Liver (tissue), 9 donors: ENCODE results near the gene GLRX3. TPM values are rescaled to one million over a fixed set of nuclear protein-coding genes. Genes with fewer than 3 reads are reported as not detected.

Experiments used
- DNase-seq: peaks from one replicate; pipeline ENCODE4 v3.0.0-alpha.2; 2017; ENCODE audit warnings: low spot score
- H3K27ac ChIP-seq, 2 donors: one replicate each; pipeline ENCODE4 v1.7.0; 2013; ENCODE audit warnings: inconsistent platforms in 2 of 2, low read length in 2 of 2, control low read depth in 1 of 2, low read depth in 1 of 2, mild to moderate bottlenecking in 1 of 2
- H3K27me3 ChIP-seq, 4 donors: one replicate each; pipeline versions ENCODE4 v1.6.1 to v1.7.0; 2013; ENCODE audit warnings: low read length in 3 of 4, inconsistent platforms in 1 of 4, mild to moderate bottlenecking in 1 of 4, moderate library complexity in 1 of 4; ENCODE audit not compliant: control insufficient read depth in 4 of 4, insufficient read depth in 4 of 4
- H3K36me3 ChIP-seq, 4 donors: one replicate each; pipeline versions ENCODE4 v1.6.1 to v1.7.0; 2013; ENCODE audit warnings: low read length in 3 of 4, mild to moderate bottlenecking in 3 of 4, low read depth in 1 of 4, moderate library complexity in 1 of 4; ENCODE audit not compliant: control insufficient read depth in 4 of 4, insufficient read depth in 3 of 4
- H3K4me1 ChIP-seq, 4 donors: one replicate each; pipeline versions ENCODE4 v1.6.1 to v1.7.0; 2013; ENCODE audit warnings: low read length in 3 of 4, mild to moderate bottlenecking in 3 of 4, moderate library complexity in 1 of 4; ENCODE audit not compliant: control insufficient read depth in 4 of 4, insufficient read depth in 4 of 4
- H3K4me3 ChIP-seq, 3 donors: one replicate each; pipeline versions ENCODE4 v1.6.1 to v1.7.0; 2013; ENCODE audit warnings: low read length in 3 of 3, control low read depth in 1 of 3, low read depth in 1 of 3, mild to moderate bottlenecking in 1 of 3
- H3K9ac ChIP-seq, 2 donors: one replicate each; pipeline ENCODE4 v1.7.0; 2013; ENCODE audit warnings: low read length in 2 of 2, mild to moderate bottlenecking in 2 of 2, moderate library complexity in 2 of 2, control low read depth in 1 of 2, low read depth in 1 of 2
- H3K9me3 ChIP-seq, 4 donors: one replicate each; pipeline versions ENCODE4 v1.6.1 to v1.7.0; 2013; ENCODE audit warnings: low read length in 3 of 4; ENCODE audit not compliant: control insufficient read depth in 4 of 4
- ATF3 ChIP-seq: IDR thresholded peaks from 2 replicates; pipeline ENCODE4 v1.6.1; 2016; ENCODE audit warnings: antibody characterized with exemption
- CTCF ChIP-seq: fragments of 150-350 bp; IDR thresholded peaks from 2 replicates; pipeline ENCODE4 v1.5.1; 2017; ENCODE audit warnings: improper control_type of control experiment, low read depth, low read length; ENCODE audit not compliant: missing input control
- EGR1 ChIP-seq, 2 donors: IDR thresholded peaks; 2 replicates each; pipeline ENCODE4 v1.6.1; 2016 to 2018; ENCODE audit warnings: antibody characterized with exemption in 2 of 2, low read depth in 2 of 2
- FOXA2 ChIP-seq: IDR thresholded peaks from 2 replicates; pipeline ENCODE4 v1.6.1; 2016; ENCODE audit warnings: antibody characterized with exemption
- GABPA ChIP-seq, 2 donors: IDR thresholded peaks in 1 of 2; conservative IDR thresholded peaks in 1 of 2; 2 replicates each; pipeline ENCODE4 v1.6.1; 2016; ENCODE audit warnings: antibody characterized with exemption in 2 of 2, mild to moderate bottlenecking in 1 of 2, moderate library complexity in 1 of 2
- HNF4A ChIP-seq, 2 donors: conservative IDR thresholded peaks; 2 replicates each; pipeline ENCODE4 v1.6.1; 2016; ENCODE audit warnings: antibody characterized with exemption in 2 of 2, mild to moderate bottlenecking in 2 of 2
- HNF4G ChIP-seq: IDR thresholded peaks from 2 replicates; pipeline ENCODE4 v1.6.1; 2016; ENCODE audit warnings: antibody characterized with exemption
- JUND ChIP-seq, 2 donors: IDR thresholded peaks; 2 replicates each; pipeline ENCODE4 v1.6.1; 2016; ENCODE audit warnings: antibody characterized with exemption in 2 of 2
- MAX ChIP-seq: IDR thresholded peaks from 2 replicates; pipeline ENCODE4 v1.6.1; 2016; ENCODE audit warnings: antibody characterized with exemption
- NR2F2 ChIP-seq: IDR thresholded peaks from 2 replicates; pipeline ENCODE4 v1.6.1; 2016; ENCODE audit warnings: antibody characterized with exemption
- RAD21 ChIP-seq, 2 donors: IDR thresholded peaks; 2 replicates each; pipeline ENCODE4 v1.6.1; 2016; ENCODE audit warnings: antibody characterized with exemption in 2 of 2, mild to moderate bottlenecking in 2 of 2
- REST ChIP-seq: IDR thresholded peaks from 2 replicates; pipeline ENCODE4 v1.6.1; 2016; ENCODE audit warnings: antibody characterized with exemption, mild to moderate bottlenecking
- SP1 ChIP-seq: IDR thresholded peaks from 2 replicates; pipeline ENCODE4 v1.6.1; 2018; ENCODE audit warnings: antibody characterized with exemption, mild to moderate bottlenecking
- YY1 ChIP-seq: IDR thresholded peaks from 2 replicates; pipeline ENCODE4 v1.6.1; 2016; ENCODE audit warnings: antibody characterized with exemption, mild to moderate bottlenecking
- ZBTB33 ChIP-seq: IDR thresholded peaks from 2 replicates; pipeline ENCODE4 v1.6.1; 2016; ENCODE audit warnings: antibody characterized with exemption
- WGBS: extraction: QIAGEN DNeasy Blood & Tissue Kit; methylation state at CpG from one replicate; pipeline ENCODE4 v1.1.7; 2013; 5-methylcytosine and 5-hydroxymethylcytosine counted together
- polyA plus RNA-seq, 2 donors: library from polyadenylated mRNA; stranded (reverse) in 1 of 2; unstranded in 1 of 2; fragments of 200-250 nt in 1 of 2; fragments of >200 nt in 1 of 2; fragmentation: Nextera tagmentation in 1 of 2; extraction: Ambion mirVana in 1 of 2; gene quantifications; one replicate each; pipeline versions ENCODE4 v1.2.1 to v1.2.3, GENCODE V29; 2013 to 2015
- total RNA-seq, 2 donors: library from RNA; depleted of rRNA; stranded (reverse); fragments of >200 nt; gene quantifications; one replicate each; pipeline ENCODE4 v1.2.3, GENCODE V29; 2014
- donor health status: healthy.
- donor health status: healthy.
- donor health status: healthy.
- donor health status: healthy.
- donor health status: healthy.

Gene GLRX3
- total and polyA plus RNA-seq, 4 donors: 24.0 to 34.0 (median 28.5) TPM

GRCh38 chr10:130181858-130182257 is 45.7 kb downstream of the GLRX3 start:
- Histone ChIP-seq H3K9me3 (no peaks in the 10 kb centered on the region), H3K27me3 (no peaks in the 10 kb centered on the region), H3K27ac (no peak overlapping the region), H3K4me1 (no peaks in the 10 kb centered on the region), H3K4me3 (no peak overlapping the region), H3K9ac (no peak overlapping the region), H3K36me3 (peaks cover 14 to 42% (median 28%) of the 10 kb centered on the region in 4 donors)
- no peak for DNase-seq
- TF ChIP-seq YY1 (no peak), CTCF (no peak), ATF3 (no peak), NR2F2 (no peak), RAD21 (IDR thresholded peaks at IDR 0.05) (no peak), GABPA (IDR thresholded peaks at IDR 0.05 in 1 of 2, conservative IDR thresholded peaks at IDR 0.05 in 1 of 2) (no peak), HNF4G (no peak), HNF4A (conservative IDR thresholded peaks at IDR 0.05) (no peak)
- WGBS: 90% methylated on average over 5 of the region's 5 CpGs

GRCh38 chr10:130185591-130185990 is 49.4 kb downstream of the GLRX3 start:
- 95% methylated on average over 11 of the region's 11 CpGs for WGBS
- DNase-seq: no peak
- no peak overlapping the region for H3K4me3 ChIP-seq
- TF ChIP-seq FOXA2 (no peak), SP1 (no peak), NR2F2 (no peak), MAX (no peak), CTCF (no peak), JUND (IDR thresholded peaks at IDR 0.05) (no peak), REST (no peak), HNF4A (conservative IDR thresholded peaks at IDR 0.05) (no peak), GABPA (IDR thresholded peaks at IDR 0.05 in 1 of 2, conservative IDR thresholded peaks at IDR 0.05 in 1 of 2) (no peak), ATF3 (no peak), ZBTB33 (no peak), EGR1 (IDR thresholded peaks at IDR 0.05; ENCODE audit: low read depth in 2 of 2) (no peak)
- no peaks in the 10 kb centered on the region for H3K9me3 ChIP-seq
- H3K27ac ChIP-seq: no peak overlapping the region
- peaks cover 0 to 6% (median 3%) of the 10 kb centered on the region in 4 donors for H3K4me1 ChIP-seq
- no peaks in the 10 kb centered on the region for H3K27me3 ChIP-seq
- peaks cover 11 to 37% (median 27%) of the 10 kb centered on the region in 4 donors for H3K36me3 ChIP-seq
- H3K9ac ChIP-seq: no peak overlapping the region
